Measurements from ENCODE around the gene C12orf50. TPM values are rescaled to one million over a fixed set of nuclear protein-coding genes. Genes with fewer than 3 reads are reported as not detected.
"Not testable (repeated sequence)": the region's sequence is repeated elsewhere in the genome, so short reads cannot be mapped to it uniquely, and the experiment has no call there.

The C12orf50 gene
- total and polyA plus RNA-seq, 11 donors, result 0.06 to 0.10 (median 0.08) TPM; not detected in 8

GRCh38 chr12:88035271-88035906, 6.2 kb upstream of the C12orf50 start:
- DNase-seq, result peak; percentile 89 to 94 (median 92)
- H3K27ac ChIP-seq, result peak overlapping the region in 11 of 12 donors; percentile 55 to 80 (median 76)
- no peaks in the 10 kb centered on the region for H3K36me3 ChIP-seq
- H3K4me3 ChIP-seq, result peak overlapping the region; percentile 55 to 93 (median 84)
- no peaks in the 10 kb centered on the region for H3K27me3 ChIP-seq
- H3K9me3 ChIP-seq, result no peaks in the 10 kb centered on the region
- TF ChIP-seq POLR2A (IDR thresholded peaks at IDR 0.05), result peak in 1 of 2 donors; percentile 88
- TF ChIP-seq CTCF (IDR thresholded peaks at IDR 0.05), result no peak
- intact Hi-C loops (cut with DNase I), result no loop called here
- WGBS, 4 donors, result 0 to 1% (median 0%) methylated on average over 36 to 54 of the region's 54 CpGs
- peak; percentile 99 to 100 (median 100) for ATAC-seq
- H3K4me1 ChIP-seq, result peaks cover 0 to 31% (median 12%) of the 10 kb centered on the region in 12 donors

- WGBS, 4 donors, result 75 to 96% (median 84%) methylated on average over 2 to 3 of the region's 3 CpGs
- H3K36me3 ChIP-seq, result not testable (repeated sequence)
Measured at GRCh38 chr12:88031161-88031560, 2.0 kb upstream of the C12orf50 start.

GRCh38 chr12:88026196-88026595, 3.0 kb downstream of the C12orf50 start:
- no peaks in the 10 kb centered on the region for H3K36me3 ChIP-seq
- DNase-seq (no peak), ATAC-seq (no peak)
- intact Hi-C loops (cut with DNase I), result no loop called here
- TF ChIP-seq CTCF (IDR thresholded peaks at IDR 0.05), result no peak
- no peak for TF ChIP-seq POLR2A (IDR thresholded peaks at IDR 0.05)
- no peak overlapping the region for H3K27ac ChIP-seq
- no peaks in the 10 kb centered on the region for H3K4me1 ChIP-seq
- no peaks in the 10 kb centered on the region for H3K27me3 ChIP-seq
- H3K9me3 ChIP-seq, result no peaks in the 10 kb centered on the region
- no peak overlapping the region for H3K4me3 ChIP-seq
- 60 to 83% (median 75%) methylated on average over 1 of the region's 1 CpG for WGBS, 4 donors

More at GRCh38 chr12:88031161-88031560, 2.0 kb upstream of the C12orf50 start:
- H3K27ac ChIP-seq; H3K27me3 ChIP-seq; H3K9me3 ChIP-seq; H3K4me3 ChIP-seq; DNase-seq; ATAC-seq; intact Hi-C loops (cut with DNase I): not testable (repeated sequence)
- peaks cover 0 to 12% (median 5%) of the 10 kb centered on the region in 12 donors for H3K4me1 ChIP-seq

- DNase-seq, result no peak
- Histone ChIP-seq H3K9me3 (peaks cover 0 to 13% (median 0%) of the 10 kb centered on the region in 12 donors), H3K36me3 (no peaks in the 10 kb centered on the region), H3K27ac (no peak overlapping the region), H3K4me1 (no peaks in the 10 kb centered on the region), H3K4me3 (no peak overlapping the region), H3K27me3 (peaks cover 0 to 12% (median 0%) of the 10 kb centered on the region in 9 donors)
- intact Hi-C loops (cut with DNase I), result no loop called here
- no peak for ATAC-seq
- TF ChIP-seq CTCF (IDR thresholded peaks at IDR 0.05) (no peak), POLR2A (IDR thresholded peaks at IDR 0.05) (no peak)
- whole genome bisulfite sequencing, 4 donors, result 63 to 76% (median 73%) methylated on average over 3 of the region's 3 CpGs
Measured at GRCh38 chr12:88017964-88018363, 11.2 kb downstream of the C12orf50 start.
